Suppressor macrophage treated with lipopolysaccharide for 1 hour (primary cell): Measurements from ENCODE around the gene UTS2R.
"Not testable (repeated sequence)": the region's sequence is repeated elsewhere in the genome, so short reads cannot be mapped to it uniquely, and the experiment has no call there.

Source experiments
- DNase-seq, 3 donors: peaks; one replicate each; pipeline ENCODE4 v3.0.0-alpha.2; 2020 to 2022

The UTS2R gene

DNA sequence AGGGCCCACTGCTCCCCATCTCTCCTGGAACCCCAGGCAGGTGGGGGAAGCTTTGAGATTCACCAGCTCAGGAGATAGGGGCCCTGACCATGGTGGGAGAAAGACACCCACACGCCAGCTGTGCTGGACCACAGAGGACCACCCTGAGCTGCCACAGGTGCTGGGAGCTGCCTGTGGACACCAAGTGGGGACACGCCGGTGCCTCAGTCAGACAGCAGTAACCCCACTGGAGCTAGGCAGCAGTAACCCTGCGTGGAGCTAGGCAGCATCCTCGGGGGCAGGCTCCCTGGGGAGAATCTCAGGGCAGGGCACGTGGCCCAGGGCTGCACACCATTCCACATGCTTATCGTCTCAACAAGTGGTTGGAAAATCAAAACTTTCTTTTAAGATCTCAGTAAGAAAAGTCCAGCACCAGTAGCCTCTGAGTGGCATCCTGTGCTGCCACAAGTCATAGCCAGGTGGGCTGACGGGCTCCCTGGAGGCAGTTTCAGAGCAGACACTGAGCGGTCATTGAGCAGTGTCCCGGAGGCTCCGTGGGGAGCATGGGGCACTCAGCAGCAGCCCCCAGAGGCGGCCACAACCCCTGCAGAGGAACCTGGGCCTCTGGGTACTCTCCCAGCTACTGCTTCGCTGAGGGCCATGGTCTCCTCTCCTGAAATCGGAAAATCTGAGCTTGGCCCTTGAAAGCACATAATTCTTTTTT is 38.6 kb downstream of the UTS2R start:
- DNase-seq: no peak

DNA sequence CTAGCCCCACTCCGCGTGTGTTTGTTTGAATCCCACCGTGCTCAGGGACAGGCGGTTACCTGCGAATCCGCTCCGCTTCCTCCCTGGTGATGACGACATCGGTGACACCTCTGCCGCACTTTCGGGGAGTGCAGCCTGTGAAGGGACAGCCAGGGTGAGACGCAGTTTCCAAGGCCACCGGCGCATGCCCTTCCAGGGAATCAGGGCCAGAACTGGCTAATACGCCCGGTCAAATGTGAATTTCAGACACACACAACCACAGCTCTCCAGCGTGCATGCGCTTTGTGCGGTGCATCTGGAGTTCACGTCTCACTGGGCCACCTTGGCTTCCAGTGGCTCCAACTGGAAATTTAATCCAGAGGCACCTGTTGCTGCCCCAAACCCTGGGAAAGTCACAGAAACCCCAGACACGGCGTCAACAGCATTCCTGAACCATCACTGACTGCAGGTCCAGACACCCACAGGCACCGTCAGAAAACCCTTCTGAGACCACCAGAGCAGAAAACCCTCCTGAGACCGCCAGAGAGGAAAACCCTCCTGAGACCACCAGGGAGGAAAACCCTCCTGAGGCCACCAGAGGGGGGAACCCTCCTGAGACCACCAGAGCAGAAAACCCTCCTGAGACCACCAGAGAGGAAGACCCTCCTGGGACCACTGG is 40.0 kb downstream of the UTS2R start:
- no peak for DNase-seq

DNA sequence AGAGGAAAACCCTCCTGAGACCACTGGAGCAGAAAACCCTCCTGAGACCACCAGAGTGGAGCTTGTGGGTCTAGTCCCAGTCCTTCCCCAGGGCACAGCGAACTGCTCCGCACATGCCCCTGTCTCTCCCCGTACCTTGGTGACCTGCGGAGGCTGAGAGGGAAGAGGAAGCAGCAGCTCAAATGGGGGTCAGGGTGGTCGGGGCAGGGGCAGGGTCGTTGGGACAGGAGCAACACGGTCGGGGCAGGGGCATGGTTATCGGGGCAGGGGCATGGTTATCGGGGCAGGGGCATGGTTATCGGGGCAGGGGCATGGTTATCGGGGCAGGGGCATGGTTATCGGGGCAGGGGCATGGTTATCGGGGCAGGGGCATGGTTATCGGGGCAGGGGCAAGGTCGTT is 40.5 kb downstream of the UTS2R start:
- not testable (repeated sequence) for DNase-seq

DNA sequence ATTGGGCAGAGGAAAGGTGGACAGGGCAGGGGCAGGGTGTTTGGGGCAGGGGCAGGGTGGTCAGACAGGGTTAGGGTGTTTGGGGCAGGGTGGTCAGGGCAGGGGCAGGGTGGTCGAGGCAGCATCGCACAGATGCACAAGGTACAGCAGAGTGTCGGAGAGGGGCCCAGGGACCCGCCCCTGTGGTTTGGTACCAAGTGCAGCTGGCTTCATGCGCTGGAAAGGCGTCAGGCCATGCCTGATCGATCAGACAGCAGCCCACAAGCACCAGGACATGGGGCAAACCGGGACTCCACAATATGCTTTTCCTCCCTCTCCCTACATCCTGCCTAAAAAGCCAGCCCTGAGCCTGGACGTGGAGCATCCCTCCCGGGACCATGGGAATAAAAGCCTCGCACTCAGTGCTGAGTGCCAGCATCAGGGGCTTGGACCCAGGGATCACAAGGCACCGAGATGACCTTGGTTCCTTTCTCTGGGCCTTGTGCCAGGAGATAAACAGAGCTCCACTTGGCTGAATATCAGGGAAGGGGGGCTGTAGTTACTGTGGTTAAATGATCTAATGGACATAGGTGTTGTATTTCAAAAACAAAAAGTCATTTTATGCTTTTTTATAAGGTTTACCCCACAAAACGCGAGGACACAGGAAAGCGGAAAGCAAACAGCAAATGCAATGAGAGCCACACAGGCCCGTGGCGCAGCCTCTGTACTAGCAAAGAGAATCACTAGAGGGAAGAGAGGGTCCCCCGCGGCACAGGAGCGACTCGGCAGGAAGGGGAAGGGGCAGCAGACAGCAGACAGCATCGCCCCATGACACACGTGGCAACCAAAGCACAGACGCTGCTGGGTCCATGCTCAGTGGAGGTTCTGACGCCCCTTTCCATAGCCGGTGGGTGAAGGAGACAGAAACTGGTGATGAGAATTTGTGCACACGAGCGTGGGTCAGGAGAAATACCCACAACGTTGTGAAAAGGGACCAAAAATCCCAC is 41.3 kb downstream of the UTS2R start:
- DNase-seq: no peak

DNA sequence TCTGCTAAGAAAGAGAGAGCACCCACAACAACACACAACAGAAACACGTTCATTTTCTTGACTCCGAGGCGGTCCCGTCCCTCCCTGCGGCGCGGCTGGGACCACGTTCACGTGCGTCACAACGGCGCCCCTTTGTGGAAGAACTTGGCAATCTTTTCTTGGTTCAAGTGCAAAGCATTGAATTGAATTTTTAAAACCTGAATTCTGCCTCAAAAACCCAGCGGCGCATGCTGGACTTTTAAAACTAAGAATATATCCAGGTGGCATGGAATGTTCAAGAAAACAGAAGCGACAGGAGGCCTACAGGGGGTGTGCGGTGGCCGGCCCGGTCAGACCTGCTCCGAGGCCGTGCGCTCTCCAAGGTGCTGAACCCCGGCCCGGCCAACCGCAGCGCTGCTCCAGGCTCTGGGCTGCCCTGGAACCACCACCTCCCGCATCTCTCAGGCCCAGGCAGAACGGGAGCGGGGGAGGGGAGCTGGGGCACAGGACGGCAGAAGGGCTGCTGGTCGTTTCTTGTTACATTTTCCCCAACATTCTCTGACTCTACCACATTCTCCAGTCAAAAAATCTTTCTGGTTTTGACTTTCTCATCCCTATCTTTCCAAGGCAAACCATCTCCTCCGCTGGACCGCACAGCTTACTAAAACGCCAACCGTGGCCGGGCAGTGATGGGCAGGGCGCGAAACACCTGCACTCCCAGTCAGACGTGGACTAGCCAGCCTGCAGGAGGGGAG is 43.1 kb downstream of the UTS2R start:
- peak; percentile 83 to 90 (median 89) for DNase-seq

DNA sequence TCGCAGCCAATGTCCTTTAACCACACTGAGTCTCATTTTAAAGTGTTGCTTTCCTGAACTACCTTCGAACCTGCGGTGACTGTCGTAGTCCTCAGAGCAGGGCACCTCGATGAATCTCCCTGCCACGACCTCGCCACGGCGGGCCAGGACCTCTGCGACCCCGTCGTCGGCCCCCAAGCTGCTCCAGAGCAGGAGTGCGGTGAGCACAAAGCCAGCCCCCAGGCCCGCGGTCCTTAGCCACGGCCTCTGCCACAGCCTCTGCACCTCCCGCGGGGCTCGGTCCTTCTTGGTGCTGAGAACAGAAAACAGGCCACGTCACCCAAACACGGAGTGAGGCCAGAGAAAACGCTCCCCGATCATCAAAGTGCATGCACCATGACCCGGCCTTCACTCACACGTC is 43.8 kb downstream of the UTS2R start:
- no peak for DNase-seq

DNA sequence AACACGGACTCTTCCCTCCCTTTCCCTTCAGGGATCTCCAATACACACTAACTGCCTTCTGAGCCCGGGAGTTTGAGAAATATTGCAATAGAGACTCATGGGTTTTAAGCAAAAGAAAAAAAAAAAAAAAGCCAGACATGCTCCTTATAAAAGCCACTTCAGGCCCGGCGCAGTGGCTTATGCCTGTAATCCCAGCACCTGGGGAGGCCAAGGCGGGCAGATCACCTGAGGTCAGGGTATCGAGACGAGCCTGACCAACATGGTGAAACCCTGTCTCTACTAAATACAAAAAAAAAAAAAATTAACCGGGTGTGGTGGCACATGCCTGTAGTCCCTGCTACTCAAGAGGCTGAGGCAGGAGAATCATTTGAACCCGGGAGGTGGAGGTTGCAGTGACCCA is 44.2 kb downstream of the UTS2R start:
- DNase-seq: no peak

DNA sequence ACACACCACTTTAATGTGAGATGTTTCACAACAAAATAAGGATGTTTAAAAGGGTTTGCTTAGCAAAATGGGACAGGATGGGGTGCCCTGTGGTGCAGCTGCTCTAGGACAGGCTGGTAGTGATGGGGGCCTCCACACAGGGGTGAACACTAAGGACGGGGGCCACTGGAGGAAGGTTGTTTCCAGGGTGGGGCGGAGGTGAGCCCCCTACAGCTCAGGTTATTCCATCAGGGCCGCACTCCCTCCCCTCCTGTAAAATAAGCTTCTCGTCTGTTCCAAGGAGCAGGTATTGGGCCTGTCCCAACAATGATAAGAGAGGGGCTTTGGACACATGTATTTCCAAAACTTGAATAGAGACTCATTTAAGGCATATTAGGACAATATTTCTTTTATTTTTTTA is 44.7 kb downstream of the UTS2R start:
- DNase-seq: no peak

DNA sequence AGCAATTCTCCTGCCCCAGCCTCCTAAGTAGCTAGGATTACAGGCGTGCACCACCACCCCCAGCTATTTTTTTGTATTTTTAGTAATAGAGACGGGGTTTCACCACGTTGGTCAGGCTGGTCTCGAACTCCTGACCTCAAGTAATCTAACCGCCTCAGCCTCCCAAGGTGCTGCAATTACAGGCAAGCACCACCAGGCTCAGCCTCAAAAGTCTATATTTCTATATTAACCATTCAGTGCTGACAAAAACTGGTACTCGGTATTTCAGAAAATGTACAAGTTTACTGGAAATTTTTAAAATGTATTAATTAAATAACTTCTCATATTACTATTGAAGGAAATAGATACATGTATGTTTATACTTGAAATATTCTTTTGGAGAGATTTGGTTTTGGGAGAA is 45.2 kb downstream of the UTS2R start:
- DNase-seq: no peak

DNA sequence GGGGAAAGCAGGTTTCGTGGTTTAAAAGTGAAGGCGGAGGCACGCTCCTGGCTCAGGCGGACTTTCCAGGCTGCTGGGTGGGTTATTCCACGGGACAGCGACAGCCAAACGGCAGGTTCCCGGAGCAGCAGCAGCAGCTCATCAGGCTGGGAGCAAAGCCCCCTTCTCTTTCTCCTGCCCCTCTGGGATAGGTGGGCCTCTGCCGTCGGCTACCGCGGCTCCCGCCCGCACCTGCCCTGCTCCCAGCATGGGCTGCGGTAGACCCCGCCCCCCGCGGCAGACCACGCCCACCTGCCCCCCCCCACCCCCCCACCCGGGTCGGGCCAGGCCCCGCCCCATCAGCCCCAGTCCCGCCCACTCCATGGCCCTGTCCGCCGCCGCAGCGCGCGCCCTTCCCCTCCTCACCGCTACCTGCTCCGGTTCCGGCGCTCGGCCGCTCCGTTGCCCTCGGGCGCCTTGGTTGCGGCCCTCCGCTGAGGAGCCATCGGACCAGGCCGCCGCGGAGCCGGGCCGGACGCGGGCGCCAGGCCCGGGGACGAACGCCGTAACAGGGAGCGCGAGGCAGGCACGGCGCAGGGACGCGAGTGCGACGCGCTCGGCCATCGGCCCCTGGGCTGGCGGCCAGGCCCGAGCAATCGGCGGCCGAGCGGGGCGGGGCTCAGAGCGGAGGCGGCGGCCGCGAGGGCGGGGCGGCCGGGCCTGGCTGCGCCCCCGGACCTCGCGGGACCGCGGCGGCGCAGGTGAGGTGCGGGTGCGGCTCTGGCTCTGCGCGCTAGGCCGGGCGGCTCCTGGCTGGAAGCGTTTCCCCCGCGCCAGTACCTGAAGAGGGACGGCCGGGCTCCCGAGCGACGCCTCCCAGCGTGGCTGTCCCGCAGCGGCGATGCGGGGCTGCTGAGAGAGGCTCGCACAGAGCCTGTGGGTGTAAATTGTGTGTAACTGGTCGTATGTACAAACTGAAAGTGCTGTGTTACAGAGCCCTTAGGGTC is 46.7 kb downstream of the UTS2R start, which contains the start of the genes HEXD and OGFOD3:
Gene HEXD (plus strand): TSS at position 347 of the 986 bp plus-strand sequence. CDS start 1,453 bp downstream, outside the sequence.
Gene OGFOD3 (minus strand): TSS at position 586 of the 986 bp plus-strand sequence. CDS start 101 bp downstream, at position 485.
- peak; percentile 88 to 97 (median 95) for DNase-seq

DNA sequence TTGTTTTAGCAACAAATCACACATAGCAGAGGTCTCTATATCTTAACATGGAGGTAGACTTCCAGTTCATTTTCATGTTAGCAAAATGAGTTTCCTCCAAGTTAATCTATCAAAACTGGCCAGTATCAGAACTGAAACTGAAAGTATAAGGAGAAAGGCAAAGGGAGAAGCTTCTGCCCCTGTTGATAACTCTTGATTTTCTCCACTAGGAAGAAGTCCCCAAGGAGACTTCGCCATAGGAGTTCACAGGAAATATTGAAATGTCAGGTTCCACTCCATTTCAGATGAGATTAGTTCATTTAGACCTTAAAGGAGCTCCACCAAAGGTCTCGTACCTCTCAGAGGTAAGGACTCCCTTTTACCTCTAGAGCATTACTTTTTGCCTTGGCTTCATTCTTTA is 48.0 kb downstream of the UTS2R start:
- peak; percentile 46 to 73 (median 46) for DNase-seq

DNA sequence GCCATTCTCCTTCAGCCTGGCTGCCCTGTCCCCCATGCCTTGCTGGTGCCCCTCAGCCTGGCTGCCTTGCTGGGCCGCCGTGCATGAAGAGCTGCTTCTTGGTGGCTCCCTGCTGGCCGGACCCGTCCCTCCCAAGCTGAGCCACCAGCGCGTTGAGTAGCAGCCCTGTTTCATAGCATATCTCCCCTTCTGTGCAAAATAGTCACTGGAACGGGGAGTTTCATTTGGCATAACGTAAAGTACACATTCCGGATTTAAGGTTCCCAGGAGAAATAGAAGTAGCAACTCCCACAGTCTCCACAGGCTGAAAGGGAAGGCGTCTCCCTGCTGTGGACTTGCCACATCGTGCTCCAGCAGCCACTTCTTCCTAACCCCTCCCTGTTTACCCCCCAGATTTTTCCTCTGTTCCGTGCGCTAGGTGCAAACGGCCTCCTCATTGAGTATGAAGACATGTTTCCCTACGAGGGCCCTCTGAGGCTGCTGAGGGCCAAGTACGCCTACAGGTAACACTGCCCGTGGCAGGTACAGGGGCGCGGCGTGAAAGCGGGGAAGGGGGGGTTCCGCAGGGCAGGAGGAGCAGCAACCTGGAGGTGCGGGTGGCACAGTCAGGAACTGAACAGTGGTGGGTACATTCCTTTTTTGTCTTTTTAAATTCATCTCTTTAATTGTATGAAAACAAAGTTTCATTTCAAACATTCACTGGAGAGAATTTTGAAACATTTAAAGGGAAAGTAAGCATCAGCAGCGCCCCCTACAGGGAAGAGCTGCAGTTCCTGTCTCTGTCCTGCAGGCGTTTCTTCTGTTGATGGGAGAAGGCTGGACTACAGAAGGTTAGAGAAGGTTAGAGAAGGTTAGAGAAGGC is 52.7 kb downstream of the UTS2R start:
- DNase-seq: peak; percentile 75 to 86 (median 80)

DNA sequence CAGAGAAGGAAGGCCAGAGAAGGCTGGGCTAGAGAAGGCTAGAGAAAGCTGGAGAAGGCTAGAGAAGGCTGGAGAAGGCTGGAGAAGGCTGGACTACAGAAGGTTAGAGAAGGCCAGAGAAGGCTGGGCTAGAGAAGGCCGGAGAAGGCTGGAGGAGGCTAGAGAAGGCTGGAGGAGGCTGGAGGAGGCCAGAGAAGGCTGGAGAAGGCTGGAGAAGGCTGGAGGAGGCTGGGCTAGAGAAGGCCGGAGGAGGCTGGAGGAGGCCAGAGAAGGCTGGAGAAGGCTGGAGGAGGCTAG is 53.2 kb downstream of the UTS2R start:
- DNase-seq: no peak
